Measurements from ENCODE around the gene CSE1L. TPM values are rescaled to one million over a fixed set of nuclear protein-coding genes. Genes with fewer than 3 reads are reported as not detected.

CSE1L gene
- total and polyA plus RNA-seq, 12 donors: 19.1 to 91.6 (median 44.4) TPM

- no peaks in the 10 kb centered on the region for H3K27me3 ChIP-seq
- H3K4me1 ChIP-seq (replicated peaks in 1 of 2): peaks cover 0 to 5% of the 10 kb centered on the region in 2 donors
- no peak overlapping the region for H3K27ac ChIP-seq
- no peaks in the 10 kb centered on the region for H3K9me3 ChIP-seq (replicated peaks in 1 of 3)
- no peak for DNase-seq
- no peak overlapping the region for H3K4me3 ChIP-seq
- WGBS, 4 donors: 67 to 79% (median 71%) methylated on average over 3 of the region's 3 CpGs
- intact Hi-C loops (cut with DNase I): no loop called here
- peaks cover 0 to 91% of the 10 kb centered on the region in 2 donors for H3K36me3 ChIP-seq (replicated peaks in 1 of 2)
- TF ChIP-seq CTCF (IDR thresholded peaks at IDR 0.05): no peak
- TF ChIP-seq POLR2A (IDR thresholded peaks at IDR 0.05): no peak
These were observed 72.2 kb downstream of the CSE1L start for GRCh38 chr20:49118307-49118706.

- no peak overlapping the region for H3K4me3 ChIP-seq
- H3K27ac ChIP-seq: no peak overlapping the region
- TF ChIP-seq CTCF (IDR thresholded peaks at IDR 0.05): no peak
- TF ChIP-seq POLR2A (IDR thresholded peaks at IDR 0.05): no peak
- H3K4me1 ChIP-seq (replicated peaks in 1 of 2): peaks cover 0 to 5% of the 10 kb centered on the region in 2 donors
- DNase-seq: no peak
- H3K9me3 ChIP-seq (replicated peaks in 1 of 3): no peaks in the 10 kb centered on the region
- H3K27me3 ChIP-seq: no peaks in the 10 kb centered on the region
- intact Hi-C loops (cut with DNase I): no loop called here
- WGBS, 4 donors: 94 to 96% (median 95%) methylated on average over 2 to 7 of the region's 7 CpGs
- H3K36me3 ChIP-seq (replicated peaks in 1 of 2): peaks cover 0 to 86% of the 10 kb centered on the region in 2 donors
These were observed 73.9 kb downstream of the CSE1L start for GRCh38 chr20:49119988-49120387.

GRCh38 chr20:49122920-49123319, 76.8 kb downstream of the CSE1L start:
- Histone ChIP-seq H3K4me3 (no peak overlapping the region), H3K36me3 (replicated peaks in 1 of 2) (peaks cover 0 to 57% of the 10 kb centered on the region in 2 donors), H3K27ac (no peak overlapping the region), H3K4me1 (replicated peaks in 1 of 2) (peaks cover 0 to under 1% of the 10 kb centered on the region in 2 donors), H3K27me3 (no peaks in the 10 kb centered on the region), H3K9me3 (replicated peaks in 1 of 3) (no peaks in the 10 kb centered on the region)
- WGBS, 4 donors: 91 to 95% (median 94%) methylated on average over 13 of the region's 13 CpGs
- TF ChIP-seq CTCF (IDR thresholded peaks at IDR 0.05) (no peak), POLR2A (IDR thresholded peaks at IDR 0.05) (no peak)
- DNase-seq: no peak
- intact Hi-C loops (cut with DNase I): no loop called here

- intact Hi-C loops (cut with DNase I): no loop called here
- H3K27me3 ChIP-seq: no peaks in the 10 kb centered on the region
- no peak overlapping the region for H3K27ac ChIP-seq
- H3K36me3 ChIP-seq (replicated peaks in 1 of 2): peaks cover 0 to 46% of the 10 kb centered on the region in 2 donors
- no peaks in the 10 kb centered on the region for H3K4me1 ChIP-seq (replicated peaks in 1 of 2)
- DNase-seq: no peak
- TF ChIP-seq POLR2A (IDR thresholded peaks at IDR 0.05) (no peak), CTCF (IDR thresholded peaks at IDR 0.05) (no peak)
- WGBS, 4 donors: 96 to 98% (median 96%) methylated on average over 10 of the region's 10 CpGs
- no peak overlapping the region for H3K4me3 ChIP-seq
- no peaks in the 10 kb centered on the region for H3K9me3 ChIP-seq (replicated peaks in 1 of 3)
These were observed 77.9 kb downstream of the CSE1L start for GRCh38 chr20:49123982-49124381.

Data from adrenal gland (tissue), 12 donors.